ENCODE measurements around the gene IGF1.

Gene IGF1

DNA sequence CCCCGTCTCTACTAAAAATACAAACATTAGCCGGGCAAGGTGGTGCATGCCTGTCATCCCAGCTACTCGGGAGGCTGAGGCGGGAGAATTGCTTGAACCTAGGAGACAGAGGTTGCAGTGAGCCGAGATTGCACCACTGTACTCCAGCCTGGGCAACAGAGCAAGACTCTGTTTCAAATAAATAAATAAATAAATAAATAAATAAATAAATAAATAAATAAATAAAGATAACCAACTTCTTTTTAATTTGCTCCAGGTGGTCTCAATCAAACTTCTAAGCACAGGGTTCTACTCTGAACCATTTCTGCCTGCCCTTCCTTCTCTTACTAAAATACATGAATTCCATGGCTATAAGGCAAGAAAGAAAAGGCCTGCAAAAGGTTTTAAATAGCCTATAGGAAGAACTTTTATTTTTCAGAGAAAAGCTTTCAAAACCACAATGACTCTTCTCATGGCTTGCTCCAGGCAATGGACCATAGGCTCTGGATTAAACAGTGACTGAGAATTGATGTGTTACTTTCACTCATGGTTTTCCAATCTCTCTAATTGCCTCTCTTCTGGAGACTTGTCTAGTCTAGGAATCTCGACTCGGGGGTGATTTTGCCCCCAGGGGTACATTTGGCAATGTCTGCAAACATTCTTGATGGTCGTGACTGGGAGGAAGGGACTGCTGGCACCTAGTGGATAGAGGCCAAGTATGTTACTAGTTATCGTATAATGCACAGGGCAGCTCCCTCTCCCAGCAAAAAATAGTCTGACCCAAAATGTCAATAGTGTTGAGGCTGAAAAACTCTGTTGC, 14.4 kb downstream of the IGF1 start:
- TF ChIP-seq, protein P1, sequence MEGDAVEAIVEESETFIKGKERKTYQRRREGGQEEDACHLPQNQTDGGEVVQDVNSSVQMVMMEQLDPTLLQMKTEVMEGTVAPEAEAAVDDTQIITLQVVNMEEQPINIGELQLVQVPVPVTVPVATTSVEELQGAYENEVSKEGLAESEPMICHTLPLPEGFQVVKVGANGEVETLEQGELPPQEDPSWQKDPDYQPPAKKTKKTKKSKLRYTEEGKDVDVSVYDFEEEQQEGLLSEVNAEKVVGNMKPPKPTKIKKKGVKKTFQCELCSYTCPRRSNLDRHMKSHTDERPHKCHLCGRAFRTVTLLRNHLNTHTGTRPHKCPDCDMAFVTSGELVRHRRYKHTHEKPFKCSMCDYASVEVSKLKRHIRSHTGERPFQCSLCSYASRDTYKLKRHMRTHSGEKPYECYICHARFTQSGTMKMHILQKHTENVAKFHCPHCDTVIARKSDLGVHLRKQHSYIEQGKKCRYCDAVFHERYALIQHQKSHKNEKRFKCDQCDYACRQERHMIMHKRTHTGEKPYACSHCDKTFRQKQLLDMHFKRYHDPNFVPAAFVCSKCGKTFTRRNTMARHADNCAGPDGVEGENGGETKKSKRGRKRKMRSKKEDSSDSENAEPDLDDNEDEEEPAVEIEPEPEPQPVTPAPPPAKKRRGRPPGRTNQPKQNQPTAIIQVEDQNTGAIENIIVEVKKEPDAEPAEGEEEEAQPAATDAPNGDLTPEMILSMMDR (IDR thresholded peaks at IDR 0.05): no peak
- Mint-ChIP-seq H3K4me3 (no peak overlapping the region), H3K27me3 (ENCODE audit: low read depth, poor library complexity) (no peaks in the 10 kb centered on the region), H3K4me1 (peaks cover 15% of the 10 kb centered on the region), H3K9me3 (no peaks in the 10 kb centered on the region), H3K36me3 (ENCODE audit: low read depth) (no peaks in the 10 kb centered on the region), H3K27ac (no peak overlapping the region)
- DNase-seq: no peak

DNA sequence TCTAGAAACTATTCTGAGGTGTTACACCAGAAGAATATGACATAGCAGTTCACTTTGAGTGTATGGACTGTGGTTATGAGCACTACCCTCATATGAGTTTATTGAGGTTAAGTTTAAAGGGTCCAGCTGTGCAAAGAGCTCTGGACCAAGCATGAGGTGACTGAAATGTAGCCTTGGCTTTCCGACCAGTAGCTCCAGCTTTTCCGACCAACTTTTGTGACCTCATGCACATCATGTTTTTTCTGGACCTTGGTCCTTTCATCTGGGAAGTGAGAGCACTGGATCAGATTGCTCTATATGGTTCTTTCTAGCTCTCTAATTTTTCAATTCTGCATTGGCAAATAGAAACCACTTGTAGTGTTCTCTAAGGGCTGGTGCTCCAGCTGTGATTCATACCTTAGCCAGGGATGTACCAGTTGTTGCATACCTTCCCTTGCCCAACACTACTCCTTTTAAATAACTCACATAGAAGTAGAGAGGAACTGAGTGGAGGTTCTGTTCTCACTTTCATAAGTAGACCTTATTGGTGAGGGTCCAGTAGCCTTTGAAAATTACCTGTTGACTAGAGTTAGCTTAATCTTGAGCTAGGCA, 16.6 kb downstream of the IGF1 start:
- H3K4me1 Mint-ChIP-seq: peaks cover 14% of the 10 kb centered on the region

DNA sequence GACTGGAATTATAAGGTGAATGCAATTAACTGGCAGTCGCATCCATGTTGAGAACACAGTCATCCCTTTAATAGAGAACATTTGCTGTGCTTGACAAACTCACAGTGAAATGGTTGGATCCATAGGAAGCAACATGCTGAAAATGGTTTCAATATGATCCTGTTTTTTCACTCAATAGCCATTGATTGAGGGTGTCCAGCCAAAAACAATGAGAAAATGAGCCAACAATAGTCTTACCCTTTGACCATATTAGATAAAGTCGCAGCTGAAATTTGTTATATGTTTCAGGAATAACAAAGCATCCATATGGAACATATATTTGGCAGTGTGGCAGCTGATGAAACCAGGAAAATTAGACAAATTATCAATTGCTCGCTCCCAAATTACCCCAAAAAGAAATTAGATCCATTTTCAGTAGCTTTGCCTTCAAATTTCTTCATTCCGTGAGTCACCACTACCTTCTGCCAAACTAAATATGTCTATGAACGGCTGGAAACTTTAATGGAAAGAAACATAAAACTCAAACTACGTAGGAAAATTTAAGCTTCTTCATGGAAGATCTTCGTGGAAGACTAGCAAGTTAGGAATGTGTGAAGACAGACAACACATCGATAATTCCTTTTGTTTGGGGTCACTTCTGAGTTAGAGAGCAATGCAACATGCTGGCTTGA, 17.4 kb downstream of the IGF1 start:
- no peak overlapping the region for H3K4me3 Mint-ChIP-seq
- no peak overlapping the region for H3K27ac Mint-ChIP-seq
- H3K27me3 Mint-ChIP-seq (ENCODE audit: low read depth, poor library complexity): peaks cover 3% of the 10 kb centered on the region
- H3K36me3 Mint-ChIP-seq (ENCODE audit: low read depth): no peaks in the 10 kb centered on the region
- H3K4me1 Mint-ChIP-seq: peaks cover 14% of the 10 kb centered on the region
- DNase-seq: no peak
- TF ChIP-seq, protein P1 (IDR thresholded peaks at IDR 0.05): no peak
- H3K9me3 Mint-ChIP-seq: no peaks in the 10 kb centered on the region

More for the DNA sequence above, 16.6 kb downstream of the IGF1 start:
- Mint-ChIP-seq H3K9me3 (no peaks in the 10 kb centered on the region), H3K27me3 (ENCODE audit: low read depth, poor library complexity) (peaks cover under 1% of the 10 kb centered on the region), H3K27ac (no peak overlapping the region), H3K36me3 (ENCODE audit: low read depth) (no peaks in the 10 kb centered on the region), H3K4me3 (no peak overlapping the region)
- TF ChIP-seq, protein P1 (IDR thresholded peaks at IDR 0.05): no peak
- DNase-seq: no peak

DNA sequence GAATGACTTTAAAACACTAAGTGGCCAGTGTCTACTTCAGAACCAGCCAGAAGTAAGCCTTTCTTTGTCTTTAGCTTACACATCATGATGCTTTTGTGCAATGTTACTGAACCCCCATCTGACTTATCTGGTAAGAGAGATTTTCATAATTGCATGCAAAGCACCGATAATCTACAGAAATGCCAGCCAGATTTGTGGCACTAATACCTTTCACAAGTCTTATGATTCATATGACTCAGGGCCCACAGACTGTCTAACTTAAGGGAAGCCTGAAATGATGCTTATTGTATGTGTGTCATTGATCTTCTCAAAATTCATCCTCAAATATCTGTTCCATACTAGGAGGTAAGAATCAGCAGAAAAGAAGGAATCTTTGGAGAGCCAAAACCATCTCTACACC, 18.0 kb downstream of the IGF1 start:
- Mint-ChIP-seq H3K36me3 (ENCODE audit: low read depth) (no peaks in the 10 kb centered on the region), H3K27me3 (ENCODE audit: low read depth, poor library complexity) (peaks cover 3% of the 10 kb centered on the region), H3K27ac (no peak overlapping the region), H3K4me1 (peaks cover 14% of the 10 kb centered on the region), H3K9me3 (no peaks in the 10 kb centered on the region), H3K4me3 (no peak overlapping the region)
- DNase-seq: no peak
- TF ChIP-seq, protein P1 (IDR thresholded peaks at IDR 0.05): no peak

DNA sequence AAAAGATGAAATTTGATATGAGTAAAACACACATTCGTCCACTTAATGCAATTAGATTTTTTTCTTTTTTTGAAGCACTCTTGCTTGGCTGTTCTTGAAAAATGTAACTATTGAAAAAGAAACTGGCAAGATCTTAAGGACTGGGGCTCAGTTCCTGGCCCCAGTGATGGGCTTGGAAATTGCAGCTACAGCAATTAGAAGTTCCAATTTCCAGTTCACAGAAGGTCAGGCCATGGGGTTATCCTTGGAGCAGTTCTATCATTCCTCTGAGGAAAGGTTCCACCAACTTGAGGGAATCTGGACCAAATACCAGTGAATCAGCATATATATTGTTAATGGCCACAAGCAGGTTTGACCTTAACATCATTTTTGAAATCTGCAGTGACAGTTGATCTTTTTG, 18.9 kb downstream of the IGF1 start:
- Mint-ChIP-seq H3K9me3 (no peaks in the 10 kb centered on the region), H3K36me3 (ENCODE audit: low read depth) (no peaks in the 10 kb centered on the region), H3K4me3 (no peak overlapping the region), H3K27me3 (ENCODE audit: low read depth, poor library complexity) (peaks cover 3% of the 10 kb centered on the region), H3K4me1 (peaks cover 14% of the 10 kb centered on the region), H3K27ac (no peak overlapping the region)
- TF ChIP-seq, protein P1 (IDR thresholded peaks at IDR 0.05): no peak
- no peak for DNase-seq

All from nephron progenitor cell (in vitro differentiated cells).